ENCODE data around the gene COMMD3.
A peak's percentile ranks its signal among the peaks of the same experiment; 100 is the strongest.

COMMD3 gene

DNA sequence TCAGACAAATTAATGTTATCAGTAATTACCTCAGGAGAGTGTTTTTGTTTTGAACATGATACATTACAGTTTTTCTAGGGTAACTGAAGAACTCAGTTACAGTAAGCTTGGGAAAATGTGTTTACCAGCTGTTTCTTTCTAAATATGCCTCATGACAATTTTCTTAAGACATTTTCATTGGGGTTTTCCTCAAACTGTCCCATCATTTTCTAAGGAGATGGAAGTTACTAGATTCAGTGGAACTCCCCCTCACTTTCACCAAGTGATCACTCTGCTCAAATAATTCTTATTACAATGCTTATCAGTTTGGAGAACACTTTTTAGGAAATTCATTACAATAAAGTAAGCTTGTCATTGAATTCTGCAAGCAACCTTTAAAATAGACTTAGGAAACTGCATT is 22.7 kb downstream of the COMMD3 start:
- no peak overlapping the region for H3K27ac ChIP-seq (ENCODE audit: insufficient read depth in 1 of 2, low read depth in 1 of 2, low read length in 2 of 2, poor library complexity in 1 of 2, severe bottlenecking in 2 of 2)
- peaks cover 19 to 80% (median 47%) of the 10 kb centered on the region in 5 experiments for H3K27me3 ChIP-seq (replicated peaks in 2 of 5; ENCODE audit: control insufficient read depth in 4 of 5, insufficient read depth in 5 of 5, low read length in 4 of 5)
- H3K9me3 ChIP-seq (ENCODE audit: control extremely low read depth in 1 of 5, control insufficient read depth in 4 of 5, insufficient read depth in 2 of 5, low read depth in 1 of 5, low read length in 4 of 5) = peaks cover 0 to 8% (median 4%) of the 10 kb centered on the region in 5 experiments
- no peak for DNase-seq
- ChIA-PET CTCF (interaction anchor here (0.9 kb wide), 1 partner anchor 80 kb away, joined by 3 read pairs; no protein-coding TSS in a partner anchor), POLR2A (no interaction called here)
- H3K4me3 ChIP-seq (ENCODE audit: control insufficient read depth in 1 of 7, extremely low read depth in 1 of 7, insufficient read depth in 4 of 7, low read depth in 2 of 7, low read length in 6 of 7) = no peak overlapping the region
- no peaks in the 10 kb centered on the region for H3K36me3 ChIP-seq (ENCODE audit: control insufficient read depth in 4 of 4, insufficient read depth in 4 of 4, low read length in 3 of 4)
- H3K4me1 ChIP-seq (ENCODE audit: control extremely low read depth in 1 of 4, control insufficient read depth in 4 of 4, insufficient read depth in 4 of 4, low read length in 3 of 4) = peaks cover 14 to 46% (median 41%) of the 10 kb centered on the region in 4 experiments

DNA sequence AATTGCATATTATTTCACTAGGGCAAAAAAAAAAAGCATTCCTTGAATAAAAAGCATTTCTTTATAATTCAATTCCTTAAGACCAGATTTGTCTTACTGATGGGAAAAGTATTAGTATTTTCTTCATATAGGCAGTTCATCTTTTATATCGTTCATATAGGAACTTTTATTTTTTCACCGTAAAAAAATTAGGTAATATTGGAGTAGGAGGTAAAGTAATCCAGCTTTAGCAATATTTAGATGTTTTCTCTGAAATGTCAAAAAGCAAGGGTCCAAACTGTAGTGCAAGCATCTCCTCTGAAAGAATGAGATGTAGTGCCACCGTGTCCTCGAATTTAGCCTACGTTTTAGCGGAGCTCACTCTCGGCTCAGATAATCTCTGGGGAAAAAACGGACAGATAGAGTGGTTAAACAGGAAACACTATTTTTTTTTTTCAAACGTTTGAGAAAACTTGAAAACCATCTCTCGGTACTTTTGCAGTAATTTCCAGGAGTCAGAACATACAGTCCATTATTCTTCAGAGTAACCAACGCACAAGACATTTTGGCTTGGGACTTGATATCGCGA is 23.7 kb downstream of the COMMD3 start:
- WGBS (ENCODE audit: insufficient coverage) = 0% methylated on average over 12 of the region's 13 CpGs
- peaks cover 25 to 83% (median 56%) of the 10 kb centered on the region in 5 experiments for H3K27me3 ChIP-seq (replicated peaks in 2 of 5; ENCODE audit: control insufficient read depth in 4 of 5, insufficient read depth in 5 of 5, low read length in 4 of 5)
- CTCF ChIA-PET = interaction anchor here (1.0 to 1.9 kb wide), 3 partner anchors 24 to 346 kb away, joined by 5 to 7 read pairs (median 5); partner anchors contain the start of gene COMMD3
- H3K36me3 ChIP-seq (ENCODE audit: control insufficient read depth in 4 of 4, insufficient read depth in 4 of 4, low read length in 3 of 4) = no peaks in the 10 kb centered on the region
- POLR2A ChIA-PET = interaction anchor here (0.6 to 1.7 kb wide), 4 partner anchors 15 to 97 kb away, joined by 3 to 5 read pairs (median 3); no protein-coding TSS in a partner anchor
- H3K27ac ChIP-seq (ENCODE audit: insufficient read depth in 1 of 2, low read depth in 1 of 2, low read length in 2 of 2, poor library complexity in 1 of 2, severe bottlenecking in 2 of 2) = peak overlapping the region; percentile 66 to 80
- peaks cover 14 to 40% (median 35%) of the 10 kb centered on the region in 4 experiments for H3K4me1 ChIP-seq (ENCODE audit: control extremely low read depth in 1 of 4, control insufficient read depth in 4 of 4, insufficient read depth in 4 of 4, low read length in 3 of 4)
- no peak for DNase-seq
- H3K4me3 ChIP-seq (ENCODE audit: control insufficient read depth in 1 of 7, extremely low read depth in 1 of 7, insufficient read depth in 4 of 7, low read depth in 2 of 7, low read length in 6 of 7) = peak overlapping the region; percentile 68 to 89 (median 80)
- peaks cover 0 to 3% (median 0%) of the 10 kb centered on the region in 5 experiments for H3K9me3 ChIP-seq (ENCODE audit: control extremely low read depth in 1 of 5, control insufficient read depth in 4 of 5, insufficient read depth in 2 of 5, low read depth in 1 of 5, low read length in 4 of 5)

DNA sequence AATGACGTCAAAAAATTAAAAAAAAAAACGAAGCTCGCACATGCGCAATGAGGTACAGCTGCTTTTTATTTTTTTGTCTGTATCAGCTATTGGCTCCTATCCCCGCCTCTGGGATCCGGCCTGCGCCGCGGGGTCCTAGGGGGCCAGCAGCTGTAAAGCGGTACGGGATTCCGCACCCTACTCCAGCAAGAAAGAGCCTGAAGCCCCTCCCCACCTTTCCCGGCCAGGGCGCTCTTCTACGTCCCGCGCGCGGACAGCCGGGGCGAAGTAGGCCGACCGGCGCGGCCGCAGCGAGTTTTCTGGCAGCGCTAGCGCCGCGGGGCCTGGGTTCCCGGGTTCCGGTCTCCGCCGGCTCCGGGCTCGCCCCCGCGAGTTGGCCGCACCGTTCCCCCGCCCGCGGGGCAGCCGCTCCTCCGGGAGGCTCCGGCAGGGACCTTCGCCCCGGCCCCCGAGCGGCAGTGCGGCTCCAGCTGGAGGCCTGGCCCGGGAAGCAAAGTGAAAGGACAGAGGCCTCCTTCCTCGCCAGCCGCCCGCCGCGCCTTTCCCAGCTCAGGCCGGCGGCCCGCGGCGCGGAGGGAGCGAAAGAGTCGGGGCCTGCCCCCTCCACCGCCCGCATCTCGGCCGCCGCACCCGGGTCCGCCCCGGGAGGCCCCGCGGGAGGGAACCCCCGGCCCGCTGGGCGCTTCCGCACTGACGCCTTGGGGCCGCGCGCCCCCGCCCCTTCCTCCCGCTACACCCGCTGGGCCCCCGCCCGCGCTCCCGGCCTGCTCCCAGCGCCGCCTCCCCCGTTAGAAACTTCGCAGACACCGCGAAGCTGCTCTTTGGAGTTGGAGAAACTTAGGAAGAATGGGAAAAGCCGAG is 24.4 kb downstream of the COMMD3 start:
- ChIA-PET POLR2A (interaction anchor here (0.6 to 1.7 kb wide), 5 partner anchors 16 to 815 kb away, joined by 3 to 5 read pairs (median 3); partner anchors contain the start of gene SKIDA1), CTCF (interaction anchor here (1.0 to 1.9 kb wide), 3 partner anchors 25 to 347 kb away, joined by 5 to 7 read pairs (median 5); partner anchors contain the start of gene COMMD3)
- WGBS (ENCODE audit: insufficient coverage) = 0% methylated on average over 93 of the region's 98 CpGs
- peak; percentile 87 to 93 (median 88) for DNase-seq
- Histone ChIP-seq H3K36me3 (ENCODE audit: control insufficient read depth in 4 of 4, insufficient read depth in 4 of 4, low read length in 3 of 4) (no peaks in the 10 kb centered on the region), H3K27ac (ENCODE audit: insufficient read depth in 1 of 2, low read depth in 1 of 2, low read length in 2 of 2, poor library complexity in 1 of 2, severe bottlenecking in 2 of 2) (peak overlapping the region; percentile 66 to 80), H3K27me3 (replicated peaks in 2 of 5; ENCODE audit: control insufficient read depth in 4 of 5, insufficient read depth in 5 of 5, low read length in 4 of 5) (peaks cover 26 to 86% (median 57%) of the 10 kb centered on the region in 5 experiments), H3K4me3 (ENCODE audit: control insufficient read depth in 1 of 7, extremely low read depth in 1 of 7, insufficient read depth in 4 of 7, low read depth in 2 of 7, low read length in 6 of 7) (peak overlapping the region; percentile 68 to 89 (median 80)), H3K9me3 (ENCODE audit: control extremely low read depth in 1 of 5, control insufficient read depth in 4 of 5, insufficient read depth in 2 of 5, low read depth in 1 of 5, low read length in 4 of 5) (peaks cover 0 to 3% (median 0%) of the 10 kb centered on the region in 5 experiments), H3K4me1 (ENCODE audit: control extremely low read depth in 1 of 4, control insufficient read depth in 4 of 4, insufficient read depth in 4 of 4, low read length in 3 of 4) (peaks cover 14 to 40% (median 35%) of the 10 kb centered on the region in 4 experiments)

DNA sequence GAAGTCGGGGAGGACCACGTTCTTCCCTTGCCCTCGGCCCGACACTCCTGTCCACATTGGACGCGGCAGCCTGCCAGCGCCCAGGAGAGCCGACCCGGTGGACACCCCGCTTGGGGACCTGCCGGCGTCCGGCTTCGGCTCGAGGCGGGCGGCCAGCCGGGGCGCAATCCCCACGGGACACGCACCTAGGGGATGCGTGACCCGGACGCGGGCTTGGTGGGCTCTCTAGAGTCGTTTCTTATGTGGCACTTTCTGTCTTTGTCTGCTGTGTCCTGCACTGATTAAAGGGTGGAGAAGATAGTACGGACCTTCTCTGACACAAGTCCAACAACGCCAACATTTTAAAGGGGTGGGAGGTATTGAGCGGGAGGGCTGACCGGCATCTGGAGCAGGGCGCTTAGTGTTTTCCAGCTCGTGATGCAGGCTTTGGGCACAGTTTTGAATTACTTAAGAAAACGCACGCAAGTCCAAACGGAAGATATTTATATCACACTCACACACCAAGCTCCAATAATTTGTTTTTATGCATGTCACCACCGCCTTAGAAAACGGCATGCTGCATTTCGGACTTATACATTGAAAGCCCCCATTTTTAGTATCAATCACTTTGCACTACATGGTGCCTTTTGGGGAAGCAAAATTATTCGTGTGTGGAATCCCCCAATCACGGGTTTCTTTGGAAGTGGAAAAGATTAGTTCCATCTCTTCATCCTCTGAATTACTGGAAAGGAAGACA is 25.2 kb downstream of the COMMD3 start:
- Histone ChIP-seq H3K4me1 (ENCODE audit: control extremely low read depth in 1 of 4, control insufficient read depth in 4 of 4, insufficient read depth in 4 of 4, low read length in 3 of 4) (peaks cover 14 to 34% (median 30%) of the 10 kb centered on the region in 4 experiments), H3K27me3 (replicated peaks in 2 of 5; ENCODE audit: control insufficient read depth in 4 of 5, insufficient read depth in 5 of 5, low read length in 4 of 5) (peaks cover 29 to 86% (median 61%) of the 10 kb centered on the region in 5 experiments), H3K27ac (ENCODE audit: insufficient read depth in 1 of 2, low read depth in 1 of 2, low read length in 2 of 2, poor library complexity in 1 of 2, severe bottlenecking in 2 of 2) (peak overlapping the region in 1 of 2 experiments; percentile 80), H3K4me3 (ENCODE audit: control insufficient read depth in 1 of 7, extremely low read depth in 1 of 7, insufficient read depth in 4 of 7, low read depth in 2 of 7, low read length in 6 of 7) (peak overlapping the region; percentile 68 to 89 (median 80)), H3K36me3 (ENCODE audit: control insufficient read depth in 4 of 4, insufficient read depth in 4 of 4, low read length in 3 of 4) (no peaks in the 10 kb centered on the region), H3K9me3 (ENCODE audit: control extremely low read depth in 1 of 5, control insufficient read depth in 4 of 5, insufficient read depth in 2 of 5, low read depth in 1 of 5, low read length in 4 of 5) (peaks cover 0 to 5% (median 0%) of the 10 kb centered on the region in 5 experiments)
- ChIA-PET CTCF (interaction anchor here (0.6 to 1.9 kb wide), 4 partner anchors 17 to 76 kb away, joined by 3 to 7 read pairs (median 5); partner anchors contain the start of gene COMMD3), POLR2A (interaction anchor here (0.6 to 1.7 kb wide), 3 partner anchors 17 to 816 kb away, joined by 3 to 5 read pairs (median 4); partner anchors contain the start of gene SKIDA1)
- WGBS (ENCODE audit: insufficient coverage) = under 1% methylated on average over 31 of the region's 40 CpGs
- peak in 2 of 3 donors; percentile 58 to 65 for DNase-seq

DNA sequence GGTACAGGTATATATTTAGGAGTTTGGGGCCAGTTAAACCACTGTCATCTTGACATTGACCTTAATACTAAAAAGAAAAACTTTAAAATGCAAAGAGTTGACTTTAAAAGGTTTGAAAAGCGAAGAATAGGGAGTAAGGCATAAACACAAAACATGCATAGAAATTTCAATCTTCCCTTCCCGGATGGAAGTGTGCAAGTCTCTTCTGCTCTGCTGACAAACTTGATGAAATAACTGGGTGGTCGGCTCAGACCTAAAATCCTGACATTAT is 25.7 kb downstream of the COMMD3 start:
- Histone ChIP-seq H3K4me1 (ENCODE audit: control extremely low read depth in 1 of 4, control insufficient read depth in 4 of 4, insufficient read depth in 4 of 4, low read length in 3 of 4) (peaks cover 14 to 29% (median 25%) of the 10 kb centered on the region in 4 experiments), H3K27me3 (replicated peaks in 2 of 5; ENCODE audit: control insufficient read depth in 4 of 5, insufficient read depth in 5 of 5, low read length in 4 of 5) (peaks cover 33 to 86% (median 62%) of the 10 kb centered on the region in 5 experiments), H3K4me3 (ENCODE audit: control insufficient read depth in 1 of 7, extremely low read depth in 1 of 7, insufficient read depth in 4 of 7, low read depth in 2 of 7, low read length in 6 of 7) (no peak overlapping the region), H3K9me3 (ENCODE audit: control extremely low read depth in 1 of 5, control insufficient read depth in 4 of 5, insufficient read depth in 2 of 5, low read depth in 1 of 5, low read length in 4 of 5) (peaks cover 0 to 5% (median 0%) of the 10 kb centered on the region in 5 experiments), H3K36me3 (ENCODE audit: control insufficient read depth in 4 of 4, insufficient read depth in 4 of 4, low read length in 3 of 4) (no peaks in the 10 kb centered on the region), H3K27ac (ENCODE audit: insufficient read depth in 1 of 2, low read depth in 1 of 2, low read length in 2 of 2, poor library complexity in 1 of 2, severe bottlenecking in 2 of 2) (no peak overlapping the region)
- CTCF ChIA-PET = interaction anchor here (1.5 kb wide), 1 partner anchor 18 kb away, joined by 5 read pairs; no protein-coding TSS in a partner anchor
- no peak for DNase-seq
- POLR2A ChIA-PET = interaction anchor here (0.6 kb wide), 1 partner anchor 746 kb away, joined by 3 read pairs; no protein-coding TSS in a partner anchor
- WGBS (ENCODE audit: insufficient coverage) = 19% methylated on average over 2 of the region's 3 CpGs

DNA sequence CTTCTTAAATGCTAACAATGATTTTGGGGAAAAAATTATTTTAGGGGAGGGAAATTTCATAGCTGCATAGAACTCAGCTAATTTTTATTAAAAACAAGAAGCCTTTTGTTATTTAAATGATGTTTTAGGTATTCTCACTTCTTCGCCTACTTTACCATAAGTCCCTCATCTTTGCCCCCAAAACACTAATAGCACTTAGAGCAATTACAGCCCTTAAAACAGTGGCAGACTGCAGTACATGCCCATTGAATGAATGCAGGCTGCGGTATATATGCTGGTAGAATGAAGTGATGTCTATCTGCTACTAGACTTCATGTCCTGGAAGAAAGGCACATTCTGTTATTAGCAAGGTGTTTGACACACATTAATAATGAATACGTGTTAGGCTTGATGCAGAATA is 26.2 kb downstream of the COMMD3 start:
- POLR2A ChIA-PET = interaction anchor here (0.6 to 1.0 kb wide), 2 partner anchors 20 to 745 kb away, joined by 3 read pairs; no protein-coding TSS in a partner anchor
- peaks cover 31 to 86% (median 59%) of the 10 kb centered on the region in 5 experiments for H3K27me3 ChIP-seq (replicated peaks in 2 of 5; ENCODE audit: control insufficient read depth in 4 of 5, insufficient read depth in 5 of 5, low read length in 4 of 5)

More for the DNA sequence above, 26.2 kb downstream of the COMMD3 start:
- Histone ChIP-seq H3K9me3 (ENCODE audit: control extremely low read depth in 1 of 5, control insufficient read depth in 4 of 5, insufficient read depth in 2 of 5, low read depth in 1 of 5, low read length in 4 of 5) (peaks cover 0 to 5% (median 0%) of the 10 kb centered on the region in 5 experiments), H3K36me3 (ENCODE audit: control insufficient read depth in 4 of 4, insufficient read depth in 4 of 4, low read length in 3 of 4) (no peaks in the 10 kb centered on the region), H3K4me3 (ENCODE audit: control insufficient read depth in 1 of 7, extremely low read depth in 1 of 7, insufficient read depth in 4 of 7, low read depth in 2 of 7, low read length in 6 of 7) (no peak overlapping the region), H3K4me1 (ENCODE audit: control extremely low read depth in 1 of 4, control insufficient read depth in 4 of 4, insufficient read depth in 4 of 4, low read length in 3 of 4) (peaks cover 14 to 27% (median 22%) of the 10 kb centered on the region in 4 experiments), H3K27ac (ENCODE audit: insufficient read depth in 1 of 2, low read depth in 1 of 2, low read length in 2 of 2, poor library complexity in 1 of 2, severe bottlenecking in 2 of 2) (no peak overlapping the region)
- WGBS (ENCODE audit: insufficient coverage) = no CpG with 5 or more reads among the region's 3 CpGs
- CTCF ChIA-PET = interaction anchor here (0.7 to 1.5 kb wide), 3 partner anchors 10 to 29 kb away, joined by 3 to 5 read pairs (median 3); no protein-coding TSS in a partner anchor
- peak in 1 of 3 donors; percentile 21 for DNase-seq
